Measurements from ENCODE around the gene PIP5KL1. TPM values are rescaled to one million over a fixed set of nuclear protein-coding genes. Genes with fewer than 3 reads are reported as not detected.

Gene PIP5KL1
- total RNA-seq, 1 experiment from 2014 or later: 16.8 TPM

DNA sequence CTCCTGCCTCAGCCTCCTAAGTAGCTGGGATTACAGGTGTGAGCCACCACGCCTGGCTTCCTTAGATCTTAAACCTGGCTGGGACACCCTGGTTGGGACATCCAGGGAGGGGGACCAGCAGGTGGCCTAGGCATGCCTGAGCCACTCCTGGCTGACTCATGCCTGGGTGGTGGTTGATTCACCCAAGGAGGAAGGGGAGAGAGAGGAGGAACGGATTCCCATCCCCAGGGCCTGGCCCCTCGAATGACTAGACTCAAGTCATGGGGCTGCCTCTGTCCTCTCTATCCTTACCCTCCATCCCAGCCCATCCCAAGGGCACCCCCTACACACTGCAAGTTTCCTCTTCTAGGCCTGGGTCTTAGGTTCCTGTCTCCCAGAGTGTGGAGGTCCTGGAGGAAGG lies 37.5 kb upstream of the PIP5KL1 start:
- Mint-ChIP-seq H3K27ac (peak overlapping the region; percentile 47), H3K36me3 (no peaks in the 10 kb centered on the region; the same call in 1 of the 2 replicates), H3K4me1 (peaks cover 80% of the 10 kb centered on the region), H3K4me3 (no peak overlapping the region), H3K27me3 (ENCODE audit: low read depth) (no peaks in the 10 kb centered on the region), H3K9me3 (no peaks in the 10 kb centered on the region)
- DNase-seq (ENCODE audit: low spot score) (no peak), ATAC-seq (no peak)
- TF ChIP-seq ATF1 (CRISPR knock-in tag; IDR thresholded peaks at IDR 0.05) (no peak), MXD4 (CRISPR knock-in tag; IDR thresholded peaks at IDR 0.05; ENCODE audit: borderline replicate concordance) (no peak), SMAD3 (CRISPR knock-in tag; IDR thresholded peaks at IDR 0.05; ENCODE audit: borderline replicate concordance) (no peak)
- TF ChIP-seq, protein P1, sequence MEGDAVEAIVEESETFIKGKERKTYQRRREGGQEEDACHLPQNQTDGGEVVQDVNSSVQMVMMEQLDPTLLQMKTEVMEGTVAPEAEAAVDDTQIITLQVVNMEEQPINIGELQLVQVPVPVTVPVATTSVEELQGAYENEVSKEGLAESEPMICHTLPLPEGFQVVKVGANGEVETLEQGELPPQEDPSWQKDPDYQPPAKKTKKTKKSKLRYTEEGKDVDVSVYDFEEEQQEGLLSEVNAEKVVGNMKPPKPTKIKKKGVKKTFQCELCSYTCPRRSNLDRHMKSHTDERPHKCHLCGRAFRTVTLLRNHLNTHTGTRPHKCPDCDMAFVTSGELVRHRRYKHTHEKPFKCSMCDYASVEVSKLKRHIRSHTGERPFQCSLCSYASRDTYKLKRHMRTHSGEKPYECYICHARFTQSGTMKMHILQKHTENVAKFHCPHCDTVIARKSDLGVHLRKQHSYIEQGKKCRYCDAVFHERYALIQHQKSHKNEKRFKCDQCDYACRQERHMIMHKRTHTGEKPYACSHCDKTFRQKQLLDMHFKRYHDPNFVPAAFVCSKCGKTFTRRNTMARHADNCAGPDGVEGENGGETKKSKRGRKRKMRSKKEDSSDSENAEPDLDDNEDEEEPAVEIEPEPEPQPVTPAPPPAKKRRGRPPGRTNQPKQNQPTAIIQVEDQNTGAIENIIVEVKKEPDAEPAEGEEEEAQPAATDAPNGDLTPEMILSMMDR (IDR thresholded peaks at IDR 0.05): no peak
- TF ChIP-seq, protein P2, sequence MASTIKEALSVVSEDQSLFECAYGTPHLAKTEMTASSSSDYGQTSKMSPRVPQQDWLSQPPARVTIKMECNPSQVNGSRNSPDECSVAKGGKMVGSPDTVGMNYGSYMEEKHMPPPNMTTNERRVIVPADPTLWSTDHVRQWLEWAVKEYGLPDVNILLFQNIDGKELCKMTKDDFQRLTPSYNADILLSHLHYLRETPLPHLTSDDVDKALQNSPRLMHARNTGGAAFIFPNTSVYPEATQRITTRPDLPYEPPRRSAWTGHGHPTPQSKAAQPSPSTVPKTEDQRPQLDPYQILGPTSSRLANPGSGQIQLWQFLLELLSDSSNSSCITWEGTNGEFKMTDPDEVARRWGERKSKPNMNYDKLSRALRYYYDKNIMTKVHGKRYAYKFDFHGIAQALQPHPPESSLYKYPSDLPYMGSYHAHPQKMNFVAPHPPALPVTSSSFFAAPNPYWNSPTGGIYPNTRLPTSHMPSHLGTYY (CRISPR knock-in tag; IDR thresholded peaks at IDR 0.05): no peak
- POLR2A ChIA-PET: interaction anchor here (0.6 kb wide), 1 partner anchor 420 kb away, joined by 4 read pairs; no protein-coding TSS in a partner anchor
- CTCF ChIA-PET: interaction anchor here (0.6 to 1.4 kb wide), 4 partner anchors 12 to 53 kb away, joined by 3 to 4 read pairs (median 4); no protein-coding TSS in a partner anchor

DNA sequence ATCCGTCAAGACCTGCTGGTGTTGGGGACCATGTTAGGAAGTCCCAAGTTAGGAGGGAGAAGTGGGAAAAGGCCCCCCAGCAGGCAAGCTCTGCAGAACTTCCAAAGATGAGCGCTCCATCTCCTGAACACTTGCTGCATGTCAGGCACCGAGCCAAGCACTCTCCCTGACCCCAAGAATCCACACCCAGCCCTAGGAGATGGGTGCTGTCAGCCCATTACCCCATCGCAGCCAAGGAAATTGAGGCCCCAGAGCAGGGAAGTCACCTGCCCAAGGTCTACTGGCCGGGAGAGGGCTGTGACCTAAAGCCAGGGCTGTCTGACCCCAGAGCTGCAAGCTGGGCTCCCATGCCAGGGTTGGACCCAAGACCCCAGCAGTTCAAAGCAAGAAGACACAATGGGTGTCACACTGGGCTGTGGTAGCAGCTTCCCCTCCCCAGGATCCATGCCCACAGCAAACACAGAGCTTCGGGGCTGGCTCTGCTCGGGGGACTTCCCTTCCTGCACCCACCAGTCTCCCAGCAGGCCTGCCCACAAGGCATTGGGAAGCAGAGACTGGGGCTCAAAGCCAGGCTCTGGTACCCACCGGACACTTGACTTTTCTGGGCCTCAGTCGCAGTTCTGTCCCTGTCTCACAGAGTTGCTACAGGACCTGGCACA lies 36.7 kb upstream of the PIP5KL1 start:
- H3K4me1 Mint-ChIP-seq: peaks cover 80% of the 10 kb centered on the region
- DNase-seq (ENCODE audit: low spot score): no peak
- no peak overlapping the region for H3K4me3 Mint-ChIP-seq
- ChIA-PET CTCF (interaction anchor here (0.8 to 1.2 kb wide), 3 partner anchors 11 to 151 kb away, joined by 3 read pairs; no protein-coding TSS in a partner anchor), POLR2A (no interaction called here)
- H3K36me3 Mint-ChIP-seq: no peaks in the 10 kb centered on the region; the same call in 1 of the 2 replicates
- no peaks in the 10 kb centered on the region for H3K9me3 Mint-ChIP-seq
- no peak for ATAC-seq
- no peaks in the 10 kb centered on the region for H3K27me3 Mint-ChIP-seq (ENCODE audit: low read depth)
- H3K27ac Mint-ChIP-seq: peak overlapping the region; percentile 68
- TF ChIP-seq, protein P3, sequence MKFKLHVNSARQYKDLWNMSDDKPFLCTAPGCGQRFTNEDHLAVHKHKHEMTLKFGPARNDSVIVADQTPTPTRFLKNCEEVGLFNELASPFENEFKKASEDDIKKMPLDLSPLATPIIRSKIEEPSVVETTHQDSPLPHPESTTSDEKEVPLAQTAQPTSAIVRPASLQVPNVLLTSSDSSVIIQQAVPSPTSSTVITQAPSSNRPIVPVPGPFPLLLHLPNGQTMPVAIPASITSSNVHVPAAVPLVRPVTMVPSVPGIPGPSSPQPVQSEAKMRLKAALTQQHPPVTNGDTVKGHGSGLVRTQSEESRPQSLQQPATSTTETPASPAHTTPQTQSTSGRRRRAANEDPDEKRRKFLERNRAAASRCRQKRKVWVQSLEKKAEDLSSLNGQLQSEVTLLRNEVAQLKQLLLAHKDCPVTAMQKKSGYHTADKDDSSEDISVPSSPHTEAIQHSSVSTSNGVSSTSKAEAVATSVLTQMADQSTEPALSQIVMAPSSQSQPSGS (CRISPR knock-in tag; IDR thresholded peaks at IDR 0.05; ENCODE audit: borderline replicate concordance, low read depth): no peak
- TF ChIP-seq, protein P4, sequence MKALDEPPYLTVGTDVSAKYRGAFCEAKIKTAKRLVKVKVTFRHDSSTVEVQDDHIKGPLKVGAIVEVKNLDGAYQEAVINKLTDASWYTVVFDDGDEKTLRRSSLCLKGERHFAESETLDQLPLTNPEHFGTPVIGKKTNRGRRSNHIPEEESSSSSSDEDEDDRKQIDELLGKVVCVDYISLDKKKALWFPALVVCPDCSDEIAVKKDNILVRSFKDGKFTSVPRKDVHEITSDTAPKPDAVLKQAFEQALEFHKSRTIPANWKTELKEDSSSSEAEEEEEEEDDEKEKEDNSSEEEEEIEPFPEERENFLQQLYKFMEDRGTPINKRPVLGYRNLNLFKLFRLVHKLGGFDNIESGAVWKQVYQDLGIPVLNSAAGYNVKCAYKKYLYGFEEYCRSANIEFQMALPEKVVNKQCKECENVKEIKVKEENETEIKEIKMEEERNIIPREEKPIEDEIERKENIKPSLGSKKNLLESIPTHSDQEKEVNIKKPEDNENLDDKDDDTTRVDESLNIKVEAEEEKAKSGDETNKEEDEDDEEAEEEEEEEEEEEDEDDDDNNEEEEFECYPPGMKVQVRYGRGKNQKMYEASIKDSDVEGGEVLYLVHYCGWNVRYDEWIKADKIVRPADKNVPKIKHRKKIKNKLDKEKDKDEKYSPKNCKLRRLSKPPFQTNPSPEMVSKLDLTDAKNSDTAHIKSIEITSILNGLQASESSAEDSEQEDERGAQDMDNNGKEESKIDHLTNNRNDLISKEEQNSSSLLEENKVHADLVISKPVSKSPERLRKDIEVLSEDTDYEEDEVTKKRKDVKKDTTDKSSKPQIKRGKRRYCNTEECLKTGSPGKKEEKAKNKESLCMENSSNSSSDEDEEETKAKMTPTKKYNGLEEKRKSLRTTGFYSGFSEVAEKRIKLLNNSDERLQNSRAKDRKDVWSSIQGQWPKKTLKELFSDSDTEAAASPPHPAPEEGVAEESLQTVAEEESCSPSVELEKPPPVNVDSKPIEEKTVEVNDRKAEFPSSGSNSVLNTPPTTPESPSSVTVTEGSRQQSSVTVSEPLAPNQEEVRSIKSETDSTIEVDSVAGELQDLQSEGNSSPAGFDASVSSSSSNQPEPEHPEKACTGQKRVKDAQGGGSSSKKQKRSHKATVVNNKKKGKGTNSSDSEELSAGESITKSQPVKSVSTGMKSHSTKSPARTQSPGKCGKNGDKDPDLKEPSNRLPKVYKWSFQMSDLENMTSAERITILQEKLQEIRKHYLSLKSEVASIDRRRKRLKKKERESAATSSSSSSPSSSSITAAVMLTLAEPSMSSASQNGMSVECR (CRISPR knock-in tag; IDR thresholded peaks at IDR 0.05; ENCODE audit: borderline replicate concordance): no peak
- TF ChIP-seq, protein P5, sequence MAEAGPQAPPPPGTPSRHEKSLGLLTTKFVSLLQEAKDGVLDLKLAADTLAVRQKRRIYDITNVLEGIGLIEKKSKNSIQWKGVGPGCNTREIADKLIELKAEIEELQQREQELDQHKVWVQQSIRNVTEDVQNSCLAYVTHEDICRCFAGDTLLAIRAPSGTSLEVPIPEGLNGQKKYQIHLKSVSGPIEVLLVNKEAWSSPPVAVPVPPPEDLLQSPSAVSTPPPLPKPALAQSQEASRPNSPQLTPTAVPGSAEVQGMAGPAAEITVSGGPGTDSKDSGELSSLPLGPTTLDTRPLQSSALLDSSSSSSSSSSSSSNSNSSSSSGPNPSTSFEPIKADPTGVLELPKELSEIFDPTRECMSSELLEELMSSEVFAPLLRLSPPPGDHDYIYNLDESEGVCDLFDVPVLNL (CRISPR knock-in tag; IDR thresholded peaks at IDR 0.05; ENCODE audit: borderline replicate concordance, low read depth): no peak
- no peak for TF ChIP-seq ZNF219 (CRISPR knock-in tag; IDR thresholded peaks at IDR 0.05; ENCODE audit: borderline replicate concordance)
- no peak for TF ChIP-seq JAZF1 (CRISPR knock-in tag; IDR thresholded peaks at IDR 0.05)
- no peak for TF ChIP-seq TEAD4 (CRISPR knock-in tag; IDR thresholded peaks at IDR 0.05)
- no peak for TF ChIP-seq SP1 (CRISPR knock-in tag; conservative IDR thresholded peaks at IDR 0.05)
- no peak for TF ChIP-seq FOXJ3 (CRISPR knock-in tag; IDR thresholded peaks at IDR 0.05; ENCODE audit: borderline replicate concordance)
- no peak for TF ChIP-seq ZNF416 (CRISPR knock-in tag; IDR thresholded peaks at IDR 0.05)
- TF ChIP-seq, protein P6, sequence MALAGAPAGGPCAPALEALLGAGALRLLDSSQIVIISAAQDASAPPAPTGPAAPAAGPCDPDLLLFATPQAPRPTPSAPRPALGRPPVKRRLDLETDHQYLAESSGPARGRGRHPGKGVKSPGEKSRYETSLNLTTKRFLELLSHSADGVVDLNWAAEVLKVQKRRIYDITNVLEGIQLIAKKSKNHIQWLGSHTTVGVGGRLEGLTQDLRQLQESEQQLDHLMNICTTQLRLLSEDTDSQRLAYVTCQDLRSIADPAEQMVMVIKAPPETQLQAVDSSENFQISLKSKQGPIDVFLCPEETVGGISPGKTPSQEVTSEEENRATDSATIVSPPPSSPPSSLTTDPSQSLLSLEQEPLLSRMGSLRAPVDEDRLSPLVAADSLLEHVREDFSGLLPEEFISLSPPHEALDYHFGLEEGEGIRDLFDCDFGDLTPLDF (CRISPR knock-in tag; IDR thresholded peaks at IDR 0.05): no peak
